ENCODE results near the gene KAT8. TPM values are rescaled to one million over a fixed set of nuclear protein-coding genes. Genes with fewer than 3 reads are reported as not detected.

KAT8 gene
- total and polyA plus RNA-seq, 9 of the 15 experiments (the other 6 are each of a cell fraction or from before 2014, with no cell fraction given) = 10.0 to 98.5 (median 76.4) TPM

DNA sequence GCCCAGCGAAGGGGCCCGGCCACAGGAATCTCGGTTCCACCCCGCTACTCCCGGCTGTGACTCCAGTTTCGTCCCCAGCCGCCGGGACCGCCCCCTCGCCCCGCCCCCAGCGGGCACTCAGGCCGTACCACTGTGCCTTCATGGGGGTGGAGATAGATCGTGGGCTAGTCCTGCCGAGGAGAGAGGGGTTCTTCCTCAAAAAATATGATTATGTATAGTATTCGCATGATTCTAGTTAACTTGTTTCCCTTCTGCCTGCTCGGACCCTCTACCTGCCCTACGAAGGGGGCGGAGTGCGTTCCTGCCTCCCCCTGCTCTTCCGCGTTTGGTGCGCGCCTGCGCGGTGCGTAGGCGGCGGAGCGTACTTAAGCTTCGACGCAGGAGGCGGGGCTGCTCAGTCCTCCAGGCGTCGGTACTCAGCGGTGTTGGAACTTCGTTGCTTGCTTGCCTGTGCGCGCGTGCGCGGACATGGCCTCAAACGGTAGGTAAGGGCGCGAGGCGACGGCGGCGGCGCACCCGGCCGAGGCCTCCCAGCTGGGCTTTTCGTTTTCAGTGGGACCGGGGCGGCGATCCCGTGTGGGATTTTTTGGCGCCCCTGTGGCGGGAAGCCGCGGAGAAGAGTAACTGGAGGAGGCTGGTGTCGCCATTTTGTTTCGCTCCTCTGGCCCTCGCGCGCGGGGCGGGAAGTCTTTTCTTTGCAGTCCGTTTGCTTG, 62.4 kb downstream of the KAT8 start, which contains the start of gene FUS (continued):
- TF ChIP-seq SAFB (IDR thresholded peaks at IDR 0.05; ENCODE audit: borderline replicate concordance, low read depth, low read length) (no peak; the same call in 1 of the 2 replicates), POLR2H (tag; IDR thresholded peaks at IDR 0.05; ENCODE audit: low read depth) (peak; percentile 99), LCOR (CRISPR knock-in tag; IDR thresholded peaks at IDR 0.05) (no peak; the same call in 1 of the 2 replicates), CBX1 (IDR thresholded peaks at IDR 0.05; ENCODE audit: low read depth) (peak; percentile 97), SMARCC2 (IDR thresholded peaks at IDR 0.05; ENCODE audit: low read depth) (no peak), TEAD1 (CRISPR knock-in tag; IDR thresholded peaks at IDR 0.05) (peak; percentile 54 to 77; a peak in 3 of 4 replicates), ZKSCAN1 (IDR thresholded peaks at IDR 0.05; ENCODE audit: low read depth, low read length) (no peak; the same call in 1 of the 2 replicates), CREBBP (IDR thresholded peaks at IDR 0.05; ENCODE audit: low read depth, low read length) (no peak), ARID2 (IDR thresholded peaks at IDR 0.05) (no peak), ZNF586 (CRISPR knock-in tag; conservative IDR thresholded peaks at IDR 0.05) (no peak), BHLHE40 (IDR thresholded peaks at IDR 0.05; ENCODE audit: low read length) (peak; percentile 96), TRIM24 (IDR thresholded peaks at IDR 0.05) (peak in 1 of 2 experiments; percentile 79; a peak in 2 of 4 replicates), E2F3 (CRISPR knock-in tag; IDR thresholded peaks at IDR 0.05) (peak; percentile 72; the same call in 1 of the 2 replicates), NCOA4 (IDR thresholded peaks at IDR 0.05; ENCODE audit: partially characterized antibody) (no peak), CBFA2T3 (IDR thresholded peaks at IDR 0.05) (peak; percentile 29; the same call in 1 of the 2 replicates), ZNF165 (CRISPR knock-in tag; IDR thresholded peaks at IDR 0.05; ENCODE audit: borderline replicate concordance) (no peak), SRSF9 (IDR thresholded peaks at IDR 0.05; ENCODE audit: borderline replicate concordance, low read depth, low read length) (no peak), NR2F6 (CRISPR knock-in tag; IDR thresholded peaks at IDR 0.05) (peak; percentile 54; the same call in 1 of the 2 replicates), FOS (IDR thresholded peaks at IDR 0.05; ENCODE audit: extremely low read depth, insufficient read length) (no peak), ASH1L (IDR thresholded peaks at IDR 0.05; ENCODE audit: borderline replicate concordance, low read depth, partially characterized antibody) (peak; percentile 92), ZNF311 (CRISPR knock-in tag; IDR thresholded peaks at IDR 0.05) (no peak), YBX1 (IDR thresholded peaks at IDR 0.05) (no peak)
- TF ChIP-seq, protein P1, sequence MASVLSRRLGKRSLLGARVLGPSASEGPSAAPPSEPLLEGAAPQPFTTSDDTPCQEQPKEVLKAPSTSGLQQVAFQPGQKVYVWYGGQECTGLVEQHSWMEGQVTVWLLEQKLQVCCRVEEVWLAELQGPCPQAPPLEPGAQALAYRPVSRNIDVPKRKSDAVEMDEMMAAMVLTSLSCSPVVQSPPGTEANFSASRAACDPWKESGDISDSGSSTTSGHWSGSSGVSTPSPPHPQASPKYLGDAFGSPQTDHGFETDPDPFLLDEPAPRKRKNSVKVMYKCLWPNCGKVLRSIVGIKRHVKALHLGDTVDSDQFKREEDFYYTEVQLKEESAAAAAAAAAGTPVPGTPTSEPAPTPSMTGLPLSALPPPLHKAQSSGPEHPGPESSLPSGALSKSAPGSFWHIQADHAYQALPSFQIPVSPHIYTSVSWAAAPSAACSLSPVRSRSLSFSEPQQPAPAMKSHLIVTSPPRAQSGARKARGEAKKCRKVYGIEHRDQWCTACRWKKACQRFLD (CRISPR knock-in tag; IDR thresholded peaks at IDR 0.05) = no peak; the same call in 1 of the 2 replicates
- TF ChIP-seq, protein P2, sequence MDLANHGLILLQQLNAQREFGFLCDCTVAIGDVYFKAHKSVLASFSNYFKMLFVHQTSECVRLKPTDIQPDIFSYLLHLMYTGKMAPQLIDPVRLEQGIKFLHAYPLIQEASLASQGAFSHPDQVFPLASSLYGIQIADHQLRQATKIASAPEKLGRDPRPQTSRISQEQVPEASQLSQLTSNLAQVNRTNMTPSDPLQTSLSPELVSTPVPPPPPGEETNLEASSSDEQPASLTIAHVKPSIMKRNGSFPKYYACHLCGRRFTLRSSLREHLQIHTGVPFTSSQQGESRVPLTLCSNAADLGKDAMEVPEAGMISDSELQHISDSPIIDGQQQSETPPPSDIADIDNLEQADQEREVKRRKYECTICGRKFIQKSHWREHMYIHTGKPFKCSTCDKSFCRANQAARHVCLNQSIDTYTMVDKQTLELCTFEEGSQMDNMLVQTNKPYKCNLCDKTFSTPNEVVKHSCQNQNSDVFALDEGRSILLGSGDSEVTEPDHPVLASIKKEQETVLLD (IDR thresholded peaks at IDR 0.05) = peak; percentile 66; the same call in 1 of the 2 replicates
- TF ChIP-seq, protein P3, sequence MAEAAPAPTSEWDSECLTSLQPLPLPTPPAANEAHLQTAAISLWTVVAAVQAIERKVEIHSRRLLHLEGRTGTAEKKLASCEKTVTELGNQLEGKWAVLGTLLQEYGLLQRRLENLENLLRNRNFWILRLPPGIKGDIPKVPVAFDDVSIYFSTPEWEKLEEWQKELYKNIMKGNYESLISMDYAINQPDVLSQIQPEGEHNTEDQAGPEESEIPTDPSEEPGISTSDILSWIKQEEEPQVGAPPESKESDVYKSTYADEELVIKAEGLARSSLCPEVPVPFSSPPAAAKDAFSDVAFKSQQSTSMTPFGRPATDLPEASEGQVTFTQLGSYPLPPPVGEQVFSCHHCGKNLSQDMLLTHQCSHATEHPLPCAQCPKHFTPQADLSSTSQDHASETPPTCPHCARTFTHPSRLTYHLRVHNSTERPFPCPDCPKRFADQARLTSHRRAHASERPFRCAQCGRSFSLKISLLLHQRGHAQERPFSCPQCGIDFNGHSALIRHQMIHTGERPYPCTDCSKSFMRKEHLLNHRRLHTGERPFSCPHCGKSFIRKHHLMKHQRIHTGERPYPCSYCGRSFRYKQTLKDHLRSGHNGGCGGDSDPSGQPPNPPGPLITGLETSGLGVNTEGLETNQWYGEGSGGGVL (CRISPR knock-in tag; IDR thresholded peaks at IDR 0.05) = no peak
